Choroid plexus epithelial cell (primary cell): Measurements from ENCODE around the gene RGS6.

ENCODE experiments used
- DNase-seq: peaks from one replicate; pipeline ENCODE4 v3.0.0-alpha.2; 2010; ENCODE audit warnings: low read depth
- H3K4me3 ChIP-seq: 2 replicates; pipeline ENCODE4 v1.5.1; 2011; ENCODE audit warnings: low read depth, mild to moderate bottlenecking, control low read depth, low read length, moderate library complexity
- TF ChIP-seq, protein P1 (sequence below): conservative IDR thresholded peaks from 2 replicates; pipeline ENCODE4 v1.5.1; 2011; ENCODE audit warnings: low read depth, mild to moderate bottlenecking, control low read depth, inconsistent platforms, low read length, moderate library complexity

Gene RGS6

DNA sequence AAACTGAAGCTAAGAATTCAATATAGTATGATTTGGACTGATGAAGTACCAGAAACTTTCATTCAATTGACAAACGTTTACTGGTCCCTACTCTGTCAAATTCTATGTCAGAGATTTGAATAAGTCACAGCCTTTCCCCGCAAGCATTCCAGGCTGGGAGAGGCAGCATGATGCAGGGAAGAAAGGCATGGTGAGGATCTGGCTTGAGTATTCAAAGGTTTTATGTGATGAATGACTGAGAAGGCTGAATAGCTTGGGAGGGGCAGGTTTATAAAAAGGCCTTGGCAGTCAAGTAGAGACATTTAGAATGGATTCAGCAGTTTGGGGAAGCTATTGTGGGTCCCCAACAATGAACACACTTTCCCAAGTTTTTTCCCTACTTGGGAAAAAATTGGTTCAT is 529.8 kb downstream of the RGS6 start:
- no peak for DNase-seq

DNA sequence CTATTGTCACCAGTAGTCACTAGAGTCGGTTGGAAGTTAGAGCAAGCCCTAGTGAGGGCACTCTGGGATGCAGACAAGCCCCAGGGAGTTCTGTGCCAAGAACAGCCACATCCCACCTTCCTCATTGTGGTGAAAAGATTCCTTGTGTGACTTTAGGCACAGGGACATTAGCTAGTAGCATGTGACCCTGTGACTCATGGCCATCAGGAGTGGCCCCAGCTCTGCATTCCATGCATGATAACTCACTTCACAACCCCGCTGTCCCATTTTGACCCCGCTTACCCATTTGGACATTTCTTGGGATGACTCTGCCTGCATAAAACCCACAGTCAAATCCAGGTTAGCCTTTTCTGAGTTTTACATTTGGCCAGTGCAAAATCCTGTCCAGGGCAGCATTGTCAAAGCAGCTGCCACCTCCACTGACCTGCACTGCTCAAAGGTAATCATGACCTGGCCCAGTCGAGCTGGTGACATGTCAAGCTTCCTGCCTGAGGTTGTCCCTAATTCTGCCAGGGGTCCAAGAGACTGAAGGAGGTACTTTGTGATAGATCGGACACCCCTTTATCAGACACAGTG is 531.1 kb downstream of the RGS6 start:
- no peak overlapping the region for H3K4me3 ChIP-seq
- no peak for DNase-seq
- TF ChIP-seq, protein P1, sequence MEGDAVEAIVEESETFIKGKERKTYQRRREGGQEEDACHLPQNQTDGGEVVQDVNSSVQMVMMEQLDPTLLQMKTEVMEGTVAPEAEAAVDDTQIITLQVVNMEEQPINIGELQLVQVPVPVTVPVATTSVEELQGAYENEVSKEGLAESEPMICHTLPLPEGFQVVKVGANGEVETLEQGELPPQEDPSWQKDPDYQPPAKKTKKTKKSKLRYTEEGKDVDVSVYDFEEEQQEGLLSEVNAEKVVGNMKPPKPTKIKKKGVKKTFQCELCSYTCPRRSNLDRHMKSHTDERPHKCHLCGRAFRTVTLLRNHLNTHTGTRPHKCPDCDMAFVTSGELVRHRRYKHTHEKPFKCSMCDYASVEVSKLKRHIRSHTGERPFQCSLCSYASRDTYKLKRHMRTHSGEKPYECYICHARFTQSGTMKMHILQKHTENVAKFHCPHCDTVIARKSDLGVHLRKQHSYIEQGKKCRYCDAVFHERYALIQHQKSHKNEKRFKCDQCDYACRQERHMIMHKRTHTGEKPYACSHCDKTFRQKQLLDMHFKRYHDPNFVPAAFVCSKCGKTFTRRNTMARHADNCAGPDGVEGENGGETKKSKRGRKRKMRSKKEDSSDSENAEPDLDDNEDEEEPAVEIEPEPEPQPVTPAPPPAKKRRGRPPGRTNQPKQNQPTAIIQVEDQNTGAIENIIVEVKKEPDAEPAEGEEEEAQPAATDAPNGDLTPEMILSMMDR: no peak

More for the DNA sequence above, 529.8 kb downstream of the RGS6 start:
- H3K4me3 ChIP-seq: no peak overlapping the region
- TF ChIP-seq, protein P1: no peak

DNA sequence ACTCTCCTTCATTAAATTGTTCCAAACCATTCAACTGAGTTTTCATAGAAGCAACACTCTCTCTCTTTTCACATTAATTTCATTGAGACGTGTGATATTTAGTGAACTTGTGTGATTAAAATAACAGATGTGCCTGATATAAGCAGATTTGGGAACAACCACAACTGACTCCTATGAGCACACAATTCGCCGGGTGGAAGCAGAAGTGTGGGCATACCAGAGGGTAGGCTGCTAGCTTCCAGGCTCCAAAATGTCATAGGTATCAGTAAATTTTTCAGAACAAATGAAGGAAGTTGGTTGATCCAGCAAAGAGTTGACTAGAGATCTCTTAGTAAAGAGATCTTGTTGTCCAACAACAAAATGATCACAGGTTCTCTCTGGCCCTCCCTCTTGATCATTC is 532.0 kb downstream of the RGS6 start:
- no peak overlapping the region for H3K4me3 ChIP-seq
- TF ChIP-seq, protein P1: no peak
- no peak for DNase-seq

DNA sequence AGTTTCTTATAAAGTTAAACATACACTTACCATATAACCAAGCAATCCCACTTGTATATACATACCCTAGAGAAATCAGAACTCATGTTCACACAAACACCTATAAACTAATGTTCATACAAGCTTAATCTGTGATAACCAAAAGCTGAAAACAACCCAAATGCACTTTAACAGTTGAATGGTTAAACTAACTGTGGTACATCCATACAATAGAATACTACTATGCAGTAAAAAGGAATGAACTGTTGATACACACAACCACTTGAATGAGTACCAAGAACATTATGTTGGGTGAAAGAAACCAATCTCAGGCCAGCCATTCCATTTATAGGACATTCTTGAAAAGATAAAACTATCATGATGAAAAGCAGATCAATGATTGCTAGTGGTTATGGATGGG is 534.1 kb downstream of the RGS6 start:
- no peak overlapping the region for H3K4me3 ChIP-seq
- DNase-seq: no peak
- TF ChIP-seq, protein P1: no peak

DNA sequence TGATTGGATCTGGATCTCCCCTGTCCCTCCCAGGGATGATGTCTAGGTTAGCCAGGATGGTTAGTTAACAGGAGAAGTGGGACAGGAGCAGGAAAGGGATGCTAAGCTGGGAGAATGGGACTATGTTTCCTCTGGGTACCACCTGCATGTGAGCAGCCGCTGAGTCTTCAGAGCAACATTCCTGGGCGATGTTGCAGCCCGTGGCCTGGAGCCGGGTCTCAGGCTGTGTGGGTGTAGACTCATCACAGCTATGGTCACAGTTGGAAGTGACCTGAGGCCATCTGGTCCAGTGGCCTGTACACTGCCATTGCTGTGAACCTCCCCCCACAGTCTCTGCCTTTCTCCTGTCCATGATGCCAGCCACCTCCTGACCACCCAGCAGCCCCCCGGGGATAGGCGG is 539.1 kb downstream of the RGS6 start:
- DNase-seq: no peak
- TF ChIP-seq, protein P1: no peak

DNA sequence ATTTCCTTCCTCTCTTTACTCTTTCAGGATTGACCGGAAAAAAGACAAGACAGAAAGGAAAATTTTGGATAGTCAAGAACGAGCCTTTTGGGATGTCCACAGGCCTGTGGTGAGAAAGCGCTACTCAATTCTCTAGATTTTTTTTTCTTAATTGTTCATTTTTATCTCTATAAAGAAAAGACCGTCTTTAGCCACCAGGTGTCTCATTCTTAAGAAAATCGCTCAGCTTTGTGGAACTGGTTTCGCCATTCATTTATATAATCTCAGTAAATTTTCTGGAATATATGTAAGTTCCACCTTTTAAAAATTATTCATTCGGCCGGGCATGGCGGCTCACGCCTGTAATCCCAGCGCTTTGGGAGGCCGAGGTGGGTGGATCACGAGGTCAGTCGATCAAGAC is 540.6 kb downstream of the RGS6 start:
- DNase-seq: peak; percentile 23
- H3K4me3 ChIP-seq: no peak overlapping the region
- TF ChIP-seq, protein P1: peak; percentile 29

More for the DNA sequence above, 539.1 kb downstream of the RGS6 start:
- H3K4me3 ChIP-seq: no peak overlapping the region
